ENCODE data around the gene PSMB3. TPM values are rescaled to one million over a fixed set of nuclear protein-coding genes. Genes with fewer than 3 reads are reported as not detected.

Gene PSMB3
- total and polyA plus RNA-seq, 9 of the 15 experiments (the other 6 are each of a cell fraction or from before 2014, with no cell fraction given) = 460 to 2,775 (median 574) TPM

DNA sequence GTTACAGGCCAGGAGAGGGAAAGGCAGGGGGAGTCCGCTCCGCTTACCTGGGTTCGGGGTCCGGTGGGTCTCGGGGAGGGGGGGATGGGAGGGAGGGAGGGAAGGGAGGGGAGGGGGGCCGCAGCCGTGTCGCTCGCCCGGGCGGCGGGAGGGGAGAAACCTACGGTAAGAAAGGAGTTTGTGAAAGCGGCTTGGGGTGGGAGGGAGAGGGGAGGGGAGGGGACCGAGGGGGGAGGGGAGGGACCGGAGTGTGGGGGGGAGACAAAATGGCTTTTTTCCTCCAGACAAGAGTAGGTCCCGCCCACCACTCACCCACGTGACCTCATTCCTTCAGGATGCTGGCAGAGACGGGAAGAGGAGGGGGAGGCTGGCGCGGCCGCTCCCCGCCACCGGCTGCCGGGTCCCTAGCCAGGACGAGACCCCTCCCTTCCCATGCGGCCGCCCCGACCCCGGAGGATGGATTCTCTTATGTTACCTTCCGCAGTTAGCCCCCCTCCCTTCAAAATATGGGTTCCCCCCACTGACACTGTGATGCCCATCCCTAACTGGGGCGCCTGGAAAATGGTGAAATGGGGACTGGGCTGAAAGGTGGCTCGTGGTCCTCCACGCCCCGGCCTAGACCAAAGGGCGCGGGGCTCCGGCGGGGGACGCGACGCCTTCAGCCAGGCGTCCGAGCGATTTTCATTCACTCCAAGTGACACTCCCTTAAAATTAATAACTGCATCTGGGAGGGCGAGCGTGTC is 4.2 kb upstream of the PSMB3 start, which contains the start of gene PCGF2 (continued):
- TF ChIP-seq FOXJ3 (CRISPR knock-in tag; IDR thresholded peaks at IDR 0.05) (no peak), SNIP1 (IDR thresholded peaks at IDR 0.05; ENCODE audit: low read depth) (no peak), EGR1 (conservative IDR thresholded peaks at IDR 0.05) (peak; percentile 27; the same call in 1 of the 2 replicates), CBX8 (IDR thresholded peaks at IDR 0.05; ENCODE audit: borderline replicate concordance, extremely low read depth, low read depth, low read length, poor library complexity, severe bottlenecking) (no peak), ZNF140 (CRISPR knock-in tag; IDR thresholded peaks at IDR 0.05) (no peak), NR2F6 (CRISPR knock-in tag; IDR thresholded peaks at IDR 0.05) (no peak), ZKSCAN8 (CRISPR knock-in tag; IDR thresholded peaks at IDR 0.05) (no peak), ZNF79 (CRISPR knock-in tag; IDR thresholded peaks at IDR 0.05; ENCODE audit: low read depth) (no peak), MAFF (IDR thresholded peaks at IDR 0.05; ENCODE audit: low read length) (no peak), SMAD1 (IDR thresholded peaks at IDR 0.05; ENCODE audit: low read depth, low read length, partially characterized antibody) (no peak), ZNF696 (CRISPR knock-in tag; conservative IDR thresholded peaks at IDR 0.05) (no peak), NFIC (IDR thresholded peaks at IDR 0.05) (no peak), ATF1 (CRISPR knock-in tag; IDR thresholded peaks at IDR 0.05) (no peak), ATF1 (tag; IDR thresholded peaks at IDR 0.05) (no peak), NEUROD1 (IDR thresholded peaks at IDR 0.05; ENCODE audit: borderline replicate concordance, low read depth, low read length, partially characterized antibody) (no peak), TGIF2 (CRISPR knock-in tag; IDR thresholded peaks at IDR 0.05) (no peak), FOXK2 (conservative IDR thresholded peaks at IDR 0.05 in 1 of 2, IDR thresholded peaks at IDR 0.05 in 1 of 2; ENCODE audit: low read depth in 2 of 2) (no peak), ZBTB8A (IDR thresholded peaks at IDR 0.05; ENCODE audit: partially characterized antibody) (no peak), NCOR1 (IDR thresholded peaks at IDR 0.05) (no peak)
- TF ChIP-seq, protein P1, sequence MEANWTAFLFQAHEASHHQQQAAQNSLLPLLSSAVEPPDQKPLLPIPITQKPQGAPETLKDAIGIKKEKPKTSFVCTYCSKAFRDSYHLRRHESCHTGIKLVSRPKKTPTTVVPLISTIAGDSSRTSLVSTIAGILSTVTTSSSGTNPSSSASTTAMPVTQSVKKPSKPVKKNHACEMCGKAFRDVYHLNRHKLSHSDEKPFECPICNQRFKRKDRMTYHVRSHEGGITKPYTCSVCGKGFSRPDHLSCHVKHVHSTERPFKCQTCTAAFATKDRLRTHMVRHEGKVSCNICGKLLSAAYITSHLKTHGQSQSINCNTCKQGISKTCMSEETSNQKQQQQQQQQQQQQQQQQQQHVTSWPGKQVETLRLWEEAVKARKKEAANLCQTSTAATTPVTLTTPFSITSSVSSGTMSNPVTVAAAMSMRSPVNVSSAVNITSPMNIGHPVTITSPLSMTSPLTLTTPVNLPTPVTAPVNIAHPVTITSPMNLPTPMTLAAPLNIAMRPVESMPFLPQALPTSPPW (CRISPR knock-in tag; IDR thresholded peaks at IDR 0.05) = peak; percentile 88
- TF ChIP-seq, protein P2, sequence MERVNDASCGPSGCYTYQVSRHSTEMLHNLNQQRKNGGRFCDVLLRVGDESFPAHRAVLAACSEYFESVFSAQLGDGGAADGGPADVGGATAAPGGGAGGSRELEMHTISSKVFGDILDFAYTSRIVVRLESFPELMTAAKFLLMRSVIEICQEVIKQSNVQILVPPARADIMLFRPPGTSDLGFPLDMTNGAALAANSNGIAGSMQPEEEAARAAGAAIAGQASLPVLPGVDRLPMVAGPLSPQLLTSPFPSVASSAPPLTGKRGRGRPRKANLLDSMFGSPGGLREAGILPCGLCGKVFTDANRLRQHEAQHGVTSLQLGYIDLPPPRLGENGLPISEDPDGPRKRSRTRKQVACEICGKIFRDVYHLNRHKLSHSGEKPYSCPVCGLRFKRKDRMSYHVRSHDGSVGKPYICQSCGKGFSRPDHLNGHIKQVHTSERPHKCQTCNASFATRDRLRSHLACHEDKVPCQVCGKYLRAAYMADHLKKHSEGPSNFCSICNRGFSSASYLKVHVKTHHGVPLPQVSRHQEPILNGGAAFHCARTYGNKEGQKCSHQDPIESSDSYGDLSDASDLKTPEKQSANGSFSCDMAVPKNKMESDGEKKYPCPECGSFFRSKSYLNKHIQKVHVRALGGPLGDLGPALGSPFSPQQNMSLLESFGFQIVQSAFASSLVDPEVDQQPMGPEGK (CRISPR knock-in tag; IDR thresholded peaks at IDR 0.05; ENCODE audit: borderline replicate concordance) = no peak
- TF ChIP-seq, protein P3, sequence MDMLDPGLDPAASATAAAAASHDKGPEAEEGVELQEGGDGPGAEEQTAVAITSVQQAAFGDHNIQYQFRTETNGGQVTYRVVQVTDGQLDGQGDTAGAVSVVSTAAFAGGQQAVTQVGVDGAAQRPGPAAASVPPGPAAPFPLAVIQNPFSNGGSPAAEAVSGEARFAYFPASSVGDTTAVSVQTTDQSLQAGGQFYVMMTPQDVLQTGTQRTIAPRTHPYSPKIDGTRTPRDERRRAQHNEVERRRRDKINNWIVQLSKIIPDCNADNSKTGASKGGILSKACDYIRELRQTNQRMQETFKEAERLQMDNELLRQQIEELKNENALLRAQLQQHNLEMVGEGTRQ (CRISPR knock-in tag; IDR thresholded peaks at IDR 0.05) = peak; percentile 91
- TF ChIP-seq, protein P4, sequence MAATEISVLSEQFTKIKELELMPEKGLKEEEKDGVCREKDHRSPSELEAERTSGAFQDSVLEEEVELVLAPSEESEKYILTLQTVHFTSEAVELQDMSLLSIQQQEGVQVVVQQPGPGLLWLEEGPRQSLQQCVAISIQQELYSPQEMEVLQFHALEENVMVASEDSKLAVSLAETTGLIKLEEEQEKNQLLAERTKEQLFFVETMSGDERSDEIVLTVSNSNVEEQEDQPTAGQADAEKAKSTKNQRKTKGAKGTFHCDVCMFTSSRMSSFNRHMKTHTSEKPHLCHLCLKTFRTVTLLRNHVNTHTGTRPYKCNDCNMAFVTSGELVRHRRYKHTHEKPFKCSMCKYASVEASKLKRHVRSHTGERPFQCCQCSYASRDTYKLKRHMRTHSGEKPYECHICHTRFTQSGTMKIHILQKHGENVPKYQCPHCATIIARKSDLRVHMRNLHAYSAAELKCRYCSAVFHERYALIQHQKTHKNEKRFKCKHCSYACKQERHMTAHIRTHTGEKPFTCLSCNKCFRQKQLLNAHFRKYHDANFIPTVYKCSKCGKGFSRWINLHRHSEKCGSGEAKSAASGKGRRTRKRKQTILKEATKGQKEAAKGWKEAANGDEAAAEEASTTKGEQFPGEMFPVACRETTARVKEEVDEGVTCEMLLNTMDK (IDR thresholded peaks at IDR 0.05; ENCODE audit: borderline replicate concordance, insufficient read depth, low read depth, low read length, poor library complexity, severe bottlenecking) = no peak

All from K562 (cell line).